ENCODE data around the gene GRIK3. TPM values are rescaled to one million over a fixed set of nuclear protein-coding genes. Genes with fewer than 3 reads are reported as not detected.
"Not testable (repeated sequence)": the region's sequence is repeated elsewhere in the genome, so short reads cannot be mapped to it uniquely, and the experiment has no call there.

GRIK3 gene
- total RNA-seq, 6 experiments from 2014 or later, result not detected

- no peak overlapping the region for H3K27ac Mint-ChIP-seq
- DNase-seq, result no peak
- peaks cover 54% of the 10 kb centered on the region for H3K9me3 Mint-ChIP-seq
- TF ChIP-seq CTCF (IDR thresholded peaks at IDR 0.05), result no peak
- H3K27me3 Mint-ChIP-seq (ENCODE audit: insufficient read depth), result peaks cover 2% of the 10 kb centered on the region; the same call in 1 of the 2 replicates
- no peak overlapping the region for H3K4me3 Mint-ChIP-seq
- H3K36me3 Mint-ChIP-seq (ENCODE audit: low read depth), result no peaks in the 10 kb centered on the region
- no peaks in the 10 kb centered on the region for H3K4me1 Mint-ChIP-seq (ENCODE audit: low read depth)
Observed at GRCh38 chr1:36771660-36772284, 262.5 kb downstream of the GRIK3 start.

GRCh38 chr1:36771240-36771639 is 263.1 kb downstream of the GRIK3 start:
- no peak overlapping the region for H3K4me3 Mint-ChIP-seq
- no peak for TF ChIP-seq CTCF (IDR thresholded peaks at IDR 0.05)
- H3K9me3 Mint-ChIP-seq, result peaks cover 54% of the 10 kb centered on the region
- H3K36me3 Mint-ChIP-seq (ENCODE audit: low read depth), result no peaks in the 10 kb centered on the region
- no peaks in the 10 kb centered on the region for H3K4me1 Mint-ChIP-seq (ENCODE audit: low read depth)
- H3K27me3 Mint-ChIP-seq (ENCODE audit: insufficient read depth), result peaks cover 2% of the 10 kb centered on the region; the same call in 1 of the 2 replicates
- H3K27ac Mint-ChIP-seq, result no peak overlapping the region
- no peak for DNase-seq

GRCh38 chr1:36769886-36770830 is 264.2 kb downstream of the GRIK3 start:
- DNase-seq, result no peak
- no peak for TF ChIP-seq CTCF (IDR thresholded peaks at IDR 0.05)
- no peak overlapping the region for H3K27ac Mint-ChIP-seq
- no peak overlapping the region for H3K4me3 Mint-ChIP-seq
- H3K4me1 Mint-ChIP-seq (ENCODE audit: low read depth), result no peaks in the 10 kb centered on the region
- peaks cover 2% of the 10 kb centered on the region; the same call in 1 of the 2 replicates for H3K27me3 Mint-ChIP-seq (ENCODE audit: insufficient read depth)
- peaks cover 54% of the 10 kb centered on the region for H3K9me3 Mint-ChIP-seq
- H3K36me3 Mint-ChIP-seq (ENCODE audit: low read depth), result 0 out of 2 replicates have a peak, but pooled peaks cover 4% of the 10 kb centered on the region

- peaks cover 51% of the 10 kb centered on the region for H3K9me3 Mint-ChIP-seq
- 0 out of 2 replicates have a peak, but pooled peaks cover 4% of the 10 kb centered on the region for H3K36me3 Mint-ChIP-seq (ENCODE audit: low read depth)
- no peak for TF ChIP-seq CTCF (IDR thresholded peaks at IDR 0.05)
- no peaks in the 10 kb centered on the region for H3K4me1 Mint-ChIP-seq (ENCODE audit: low read depth)
- no peak overlapping the region for H3K4me3 Mint-ChIP-seq
- H3K27ac Mint-ChIP-seq, result no peak overlapping the region
- peaks cover 2% of the 10 kb centered on the region; the same call in 1 of the 2 replicates for H3K27me3 Mint-ChIP-seq (ENCODE audit: insufficient read depth)
- no peak for DNase-seq
Observed at GRCh38 chr1:36768486-36769178, 265.7 kb downstream of the GRIK3 start.

GRCh38 chr1:36767429-36767828 is 266.9 kb downstream of the GRIK3 start:
- not testable (repeated sequence) for H3K4me3 Mint-ChIP-seq; H3K27ac Mint-ChIP-seq; H3K4me1 Mint-ChIP-seq (ENCODE audit: low read depth); H3K27me3 Mint-ChIP-seq (ENCODE audit: insufficient read depth); DNase-seq; H3K36me3 Mint-ChIP-seq (ENCODE audit: low read depth)
- peaks cover 46% of the 10 kb centered on the region for H3K9me3 Mint-ChIP-seq

Data from HFFc6 (cell line).